ENCODE results near the gene TBC1D26.
"Not testable (repeated sequence)": the region's sequence is repeated elsewhere in the genome, so short reads cannot be mapped to it uniquely, and the experiment has no call there.

TBC1D26 gene

GRCh38 chr17:15744074-15744676 lies 12.1 kb downstream of the TBC1D26 start:
- DNase-seq: no peak

- no peak for DNase-seq
Observed at GRCh38 chr17:15744885-15745284, 12.8 kb downstream of the TBC1D26 start.

- not testable (repeated sequence) for DNase-seq
Observed at GRCh38 chr17:15749403-15749802, 17.3 kb downstream of the TBC1D26 start.

GRCh38 chr17:15768865-15769533 lies 36.9 kb downstream of the TBC1D26 start:
- DNase-seq: not testable (repeated sequence)

GRCh38 chr17:15770679-15771078 lies 38.6 kb downstream of the TBC1D26 start:
- not testable (repeated sequence) for DNase-seq

DNA sequence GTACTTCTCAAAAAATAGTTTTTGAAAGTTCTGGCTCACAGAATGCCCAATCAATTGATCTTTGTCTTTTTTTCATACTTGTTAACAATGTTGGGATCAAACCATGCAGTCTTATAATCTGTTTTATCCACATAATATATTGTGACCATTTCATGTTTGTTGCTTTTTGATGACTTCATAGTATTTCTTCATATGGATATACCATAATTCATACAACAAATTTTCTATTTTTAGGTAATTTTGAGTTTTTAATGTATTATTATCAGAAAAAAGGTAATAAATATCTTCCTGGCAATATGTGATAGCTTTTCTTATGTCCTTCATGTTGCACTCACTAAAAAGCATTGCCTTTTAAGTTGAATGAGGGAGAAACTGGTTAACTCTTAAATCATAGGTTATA lies 44.8 kb downstream of the TBC1D26 start:
- DNase-seq: no peak

DNA sequence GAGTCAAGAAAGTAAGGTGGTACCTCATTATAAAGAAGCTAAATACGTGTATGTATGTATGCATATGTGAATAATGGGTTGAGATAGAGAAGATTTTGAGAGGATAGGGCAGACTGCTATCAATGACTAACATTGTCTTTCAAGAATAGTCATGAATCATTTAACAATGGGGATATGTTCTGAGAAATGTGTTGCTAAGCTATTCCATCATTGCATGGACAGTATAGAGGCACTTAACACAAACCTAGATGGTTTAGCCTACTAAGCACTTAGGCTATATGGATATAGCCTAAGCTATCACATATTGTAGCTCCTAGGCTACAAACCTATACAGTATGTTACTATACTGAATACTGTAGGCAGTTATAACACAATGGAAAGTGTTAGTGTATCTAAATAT lies 45.2 kb downstream of the TBC1D26 start:
- no peak for DNase-seq

DNA sequence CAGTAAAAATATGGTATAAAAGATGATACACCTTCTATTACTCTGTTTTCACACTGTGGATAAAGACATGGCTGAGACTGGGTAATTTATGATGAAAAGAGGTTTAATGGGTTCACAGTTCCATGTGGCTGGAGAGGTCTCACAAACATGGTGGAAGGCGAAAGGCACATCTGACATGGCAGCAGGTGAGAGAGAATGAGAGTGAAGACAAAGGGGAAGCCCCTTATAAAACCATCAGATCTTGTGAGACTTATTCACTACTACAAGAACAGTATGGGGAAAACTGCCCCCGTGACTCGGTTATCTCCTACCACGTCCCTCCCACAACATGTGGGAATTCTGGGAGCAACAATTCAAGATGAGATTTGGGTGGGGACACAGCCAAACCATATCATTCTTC lies 45.6 kb downstream of the TBC1D26 start:
- no peak for DNase-seq

GRCh38 chr17:15779119-15779518 lies 47.0 kb downstream of the TBC1D26 start:
- DNase-seq: no peak

- no peak for DNase-seq
Observed at GRCh38 chr17:15780188-15780587, 48.1 kb downstream of the TBC1D26 start.

GRCh38 chr17:15782866-15783265 lies 50.8 kb downstream of the TBC1D26 start:
- peak; percentile 22 for DNase-seq

GRCh38 chr17:15783461-15783860 lies 51.4 kb downstream of the TBC1D26 start:
- DNase-seq: no peak

- not testable (repeated sequence) for DNase-seq
Observed at GRCh38 chr17:15784351-15784750, 52.3 kb downstream of the TBC1D26 start.

- DNase-seq: not testable (repeated sequence)
Observed at GRCh38 chr17:15787363-15788075, 55.4 kb downstream of the TBC1D26 start.

GRCh38 chr17:15788365-15788764 lies 56.3 kb downstream of the TBC1D26 start:
- not testable (repeated sequence) for DNase-seq

Data from activated T-cell treated with anti-CD3 and anti-CD28 coated beads, Interleukin-2, amount 50 U/mL, for 1 hour (primary cell).